Suppressor macrophage treated with lipopolysaccharide for 1 hour (primary cell): ENCODE measurements around the gene PDHA1.
A peak's percentile ranks its signal among the peaks of the same experiment; 100 is the strongest.

Experiments
- DNase-seq, 3 donors: peaks; one replicate each; pipeline ENCODE4 v3.0.0-alpha.2; 2020 to 2022

Gene PDHA1

DNA sequence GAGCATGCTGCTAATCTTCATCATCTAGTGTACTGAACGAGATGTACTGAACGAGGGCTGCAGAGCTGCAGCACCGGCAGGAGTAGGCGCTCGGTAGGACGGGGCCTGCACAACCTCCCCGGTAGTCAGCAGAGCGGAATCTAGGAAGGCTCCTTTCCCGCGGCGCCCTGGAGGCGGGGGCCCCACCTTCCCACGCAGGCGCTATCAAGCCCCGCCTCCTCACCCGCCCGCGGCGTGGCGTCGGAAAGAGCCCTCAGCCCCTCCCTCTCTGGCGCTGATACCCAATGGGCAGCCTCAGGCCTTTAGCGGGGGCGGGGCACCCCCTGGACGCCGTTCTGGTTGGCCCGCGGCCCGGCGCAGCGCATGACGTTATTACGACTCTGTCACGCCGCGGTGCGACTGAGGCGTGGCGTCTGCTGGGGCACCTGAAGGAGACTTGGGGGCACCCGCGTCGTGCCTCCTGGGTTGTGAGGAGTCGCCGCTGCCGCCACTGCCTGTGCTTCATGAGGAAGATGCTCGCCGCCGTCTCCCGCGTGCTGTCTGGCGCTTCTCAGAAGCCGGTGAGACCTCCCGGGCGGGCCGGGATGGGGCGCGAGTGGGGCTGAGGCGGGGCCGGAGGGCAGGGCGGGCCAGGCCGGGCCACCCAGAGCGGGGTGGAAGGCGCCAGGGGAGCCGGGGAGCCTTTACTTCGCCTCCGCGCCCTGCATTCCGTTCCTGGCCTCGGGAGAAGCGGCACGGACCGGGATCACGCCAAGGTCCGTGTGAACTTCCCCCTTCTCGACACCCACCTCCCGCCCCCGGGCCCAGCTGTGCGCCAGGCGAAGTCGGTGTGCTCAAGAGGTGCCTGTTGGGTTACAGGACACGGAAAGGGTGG is at the start of gene PDHA1:
Gene PDHA1, plus strand, starts transcription at position 393 of the 874 bp plus-strand sequence. Its CDS starts 111 bp downstream, at position 504.
- peak; percentile 93 to 96 (median 93) for DNase-seq

DNA sequence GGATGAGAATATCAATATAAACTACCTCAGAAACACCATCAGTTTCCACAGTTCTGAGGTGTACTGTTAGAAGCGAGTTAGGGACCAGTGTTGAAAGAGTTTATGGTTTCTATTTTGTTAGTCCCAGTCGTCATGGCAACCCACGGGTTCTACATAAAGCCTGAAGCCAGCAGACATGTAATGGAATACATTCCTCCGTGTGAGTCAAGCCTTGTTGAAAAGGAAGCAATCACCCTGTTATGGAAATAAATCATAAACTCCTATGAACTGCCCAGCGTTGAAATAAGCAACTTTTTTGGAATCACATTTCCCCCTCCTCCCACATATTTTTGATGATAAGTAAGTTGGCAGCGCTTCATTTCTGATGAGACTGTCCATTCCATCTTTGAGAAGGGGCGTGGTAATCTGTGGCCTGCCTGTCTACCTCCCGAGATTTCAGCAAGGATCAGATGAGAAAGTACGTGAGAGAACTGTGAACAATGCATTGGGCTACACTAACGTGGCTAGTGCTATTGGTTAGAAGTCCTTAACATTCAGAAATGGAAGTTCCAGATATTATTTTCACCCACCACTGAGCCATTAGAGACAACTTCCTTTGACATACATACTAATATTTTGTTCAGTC is 40.4 kb upstream of the PDHA1 start:
- no peak for DNase-seq

DNA sequence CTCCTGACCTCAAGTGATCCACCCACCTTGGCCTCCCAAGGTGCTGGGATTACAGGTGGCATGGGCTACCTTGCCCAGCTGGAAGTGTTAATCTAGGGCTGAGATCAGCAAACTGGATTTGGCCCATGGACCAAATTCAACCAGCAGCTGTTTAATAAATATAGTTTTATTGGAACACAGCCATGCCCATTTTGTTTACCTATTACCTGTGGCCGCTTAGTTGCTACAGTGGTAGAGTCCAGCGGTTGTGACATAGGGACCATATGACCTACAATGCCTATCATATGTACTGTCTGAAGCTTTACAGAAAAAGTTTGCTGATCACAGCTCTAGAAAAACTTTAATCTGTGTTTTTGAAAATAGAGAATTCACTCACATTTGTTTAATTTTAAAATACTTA is 17.2 kb upstream of the PDHA1 start:
- no peak for DNase-seq

DNA sequence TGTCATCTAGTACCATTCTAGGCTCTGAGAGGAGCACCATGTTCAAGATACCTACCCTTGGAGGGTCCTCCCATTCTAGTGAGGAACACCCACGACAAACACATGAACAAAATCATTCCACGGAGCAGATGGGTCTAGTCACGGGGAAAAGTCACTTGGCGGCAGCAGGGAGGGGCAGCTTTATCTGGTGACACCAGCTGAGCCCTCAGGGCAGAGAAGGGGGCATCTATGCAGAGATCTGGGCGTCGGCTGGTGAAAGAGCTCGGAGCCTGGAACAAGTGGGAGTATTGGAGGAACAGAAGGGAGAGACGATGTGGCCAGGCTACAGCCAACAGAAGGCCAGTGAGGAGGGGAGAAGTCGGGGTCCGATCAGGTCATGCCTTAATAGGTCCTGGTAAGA is 11.9 kb upstream of the PDHA1 start:
- DNase-seq: no peak

DNA sequence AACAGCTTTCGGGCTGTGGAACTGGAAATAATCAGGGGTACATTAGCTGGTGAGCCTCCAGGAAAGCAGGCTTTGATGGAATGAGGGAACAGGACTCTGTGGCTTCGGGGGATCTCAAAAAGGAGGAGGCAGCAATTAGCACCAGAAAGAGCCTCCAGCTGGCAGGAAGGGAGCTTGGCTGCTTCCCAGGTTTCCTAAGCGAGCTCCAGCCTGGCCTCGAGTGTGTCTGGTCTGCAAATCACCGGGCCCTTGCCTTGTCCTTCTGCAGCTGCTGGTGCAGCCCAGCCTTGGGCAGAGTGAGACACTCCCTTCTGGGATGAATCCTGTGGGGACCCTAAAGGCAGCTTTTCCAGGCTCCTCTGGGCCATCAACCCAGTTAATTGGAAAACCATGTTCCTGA is 10.7 kb upstream of the PDHA1 start:
- no peak for DNase-seq

DNA sequence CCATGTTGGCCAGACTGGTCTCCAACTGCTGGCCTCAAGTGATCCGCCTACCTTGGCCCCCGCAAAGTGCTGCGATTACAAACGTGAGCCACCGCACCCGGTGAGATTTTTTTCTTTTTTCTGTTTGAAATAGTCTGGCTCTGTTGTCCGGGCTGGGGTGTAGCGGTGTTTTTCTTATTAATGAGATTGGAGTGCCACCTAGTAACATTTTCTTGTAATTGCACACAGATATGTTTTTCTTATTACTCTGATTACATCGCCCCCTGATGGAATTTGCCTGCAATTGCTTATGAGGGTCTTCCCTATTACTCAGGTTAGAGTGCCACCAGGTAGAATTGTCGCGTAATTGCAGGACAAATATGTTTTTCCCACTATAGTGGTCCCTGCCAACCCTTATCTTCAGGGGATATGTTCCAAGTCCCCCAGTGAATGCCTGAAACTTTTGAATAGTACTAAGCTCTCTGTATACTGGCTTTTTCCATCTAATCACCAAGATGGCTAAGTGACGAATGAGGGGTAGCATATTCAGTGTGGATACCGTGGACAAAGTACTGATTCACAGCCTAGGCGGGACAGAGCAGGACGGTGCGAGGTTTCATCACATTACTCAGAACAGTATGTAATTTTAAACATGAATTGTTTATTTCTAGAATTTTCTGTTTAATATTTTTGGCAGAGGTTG is 8.6 kb upstream of the PDHA1 start:
- peak; percentile 50 to 70 (median 65) for DNase-seq

DNA sequence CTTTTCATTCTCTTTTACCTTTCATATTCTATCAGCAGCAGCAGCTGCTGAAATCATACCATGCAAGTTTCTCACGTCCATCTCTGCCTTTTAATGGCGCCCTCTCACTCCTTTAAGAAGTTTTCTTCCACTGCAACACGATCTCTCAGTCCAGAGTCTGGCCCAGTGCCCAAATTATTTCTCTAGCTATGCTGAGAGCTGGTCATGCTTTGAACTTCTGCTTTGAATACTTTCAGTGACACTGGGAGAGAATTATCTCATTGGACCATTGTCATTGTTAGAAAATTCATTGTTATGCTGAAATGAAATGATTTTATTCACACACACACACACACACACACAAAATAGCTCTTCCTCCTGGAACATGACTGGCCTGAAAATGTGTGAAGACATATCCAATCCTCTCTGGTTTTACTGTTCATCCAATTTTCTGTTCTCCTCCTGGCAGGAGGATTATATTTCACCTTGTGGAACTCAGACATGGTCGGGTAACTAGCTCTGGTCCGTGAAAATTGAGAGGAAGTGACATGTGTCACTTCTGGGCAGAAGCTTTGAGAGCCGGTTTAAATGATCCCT is 1.3 kb upstream of the PDHA1 start:
- peak; percentile 52 to 57 (median 55) for DNase-seq

DNA sequence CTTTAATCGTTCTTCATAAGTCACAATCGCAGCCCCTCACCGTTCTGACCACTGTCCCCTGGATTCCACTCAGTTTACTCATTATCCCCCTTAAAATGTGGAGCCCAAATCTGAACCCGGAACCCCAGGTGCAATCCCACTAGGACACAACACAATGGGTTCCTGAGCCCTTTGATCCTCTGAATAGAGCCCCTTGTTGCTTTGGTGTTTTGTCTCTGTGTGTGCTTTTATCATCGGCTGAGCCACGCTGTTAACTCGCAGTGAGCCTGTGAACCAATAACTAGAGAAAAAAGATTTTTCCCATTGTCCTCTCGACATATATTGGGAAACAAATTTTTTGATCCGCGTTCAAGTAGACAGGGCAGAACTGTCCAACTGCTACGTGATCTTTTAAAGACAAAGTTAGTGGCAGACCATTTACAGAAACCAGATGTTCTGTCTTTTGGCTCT is 617 bp upstream of the PDHA1 start:
- DNase-seq: no peak

DNA sequence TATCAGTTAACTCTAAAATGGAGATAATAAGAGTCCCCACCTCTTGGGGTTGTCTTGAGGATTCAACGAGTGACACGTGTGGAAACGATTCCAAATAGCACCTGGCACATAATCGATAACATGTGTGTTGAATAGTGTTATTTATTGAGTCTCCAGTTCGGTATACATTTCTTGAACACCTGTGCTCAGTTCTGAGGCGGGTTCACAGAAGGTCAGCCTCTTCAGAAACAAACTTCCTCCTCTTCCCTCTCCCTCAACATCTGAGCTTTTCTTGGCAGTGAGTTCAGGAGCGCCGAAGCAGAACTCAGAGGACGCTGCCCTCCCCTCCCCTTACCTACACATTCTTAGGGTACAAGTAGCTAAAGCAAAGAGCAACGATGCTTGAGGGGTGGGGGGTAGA is 934 bp downstream of the PDHA1 start:
- DNase-seq: no peak

DNA sequence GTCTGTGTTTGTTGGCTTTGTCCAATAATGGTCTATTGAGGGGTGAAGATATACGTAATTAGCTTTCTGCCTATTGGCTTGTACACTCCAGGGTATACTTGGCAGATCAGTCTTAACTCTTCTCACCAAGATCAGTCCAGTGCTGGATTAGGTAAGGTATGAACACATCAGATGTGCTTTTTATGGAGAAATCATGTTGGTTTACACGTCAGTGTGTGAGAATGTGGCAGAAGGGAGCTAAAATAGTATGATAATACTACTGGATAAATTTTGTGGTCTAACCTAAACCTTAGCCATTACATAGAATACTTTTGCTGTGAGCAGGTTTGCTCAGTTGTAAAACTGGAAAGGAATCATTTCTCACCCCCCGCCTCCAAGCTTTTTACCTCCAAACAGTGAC is 4.2 kb downstream of the PDHA1 start:
- no peak for DNase-seq

DNA sequence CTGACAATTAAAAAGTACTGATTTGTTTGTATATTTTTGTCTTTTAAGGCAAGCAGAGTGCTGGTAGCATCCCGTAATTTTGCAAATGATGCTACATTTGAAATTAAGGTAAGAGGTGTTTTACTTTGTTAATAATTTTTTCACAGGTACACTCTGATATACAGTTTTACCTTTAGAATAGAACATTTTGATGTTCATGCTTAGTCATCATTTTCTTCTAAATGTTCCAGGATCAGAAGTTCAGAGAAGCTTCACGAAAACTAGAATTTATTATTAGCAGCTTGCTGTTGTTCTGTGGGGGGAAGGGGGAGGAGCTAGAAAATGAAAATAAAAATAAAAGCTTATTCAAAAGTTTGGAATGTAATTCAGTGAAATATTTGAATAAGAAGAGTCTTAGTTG is 5.5 kb downstream of the PDHA1 start:
- no peak for DNase-seq

DNA sequence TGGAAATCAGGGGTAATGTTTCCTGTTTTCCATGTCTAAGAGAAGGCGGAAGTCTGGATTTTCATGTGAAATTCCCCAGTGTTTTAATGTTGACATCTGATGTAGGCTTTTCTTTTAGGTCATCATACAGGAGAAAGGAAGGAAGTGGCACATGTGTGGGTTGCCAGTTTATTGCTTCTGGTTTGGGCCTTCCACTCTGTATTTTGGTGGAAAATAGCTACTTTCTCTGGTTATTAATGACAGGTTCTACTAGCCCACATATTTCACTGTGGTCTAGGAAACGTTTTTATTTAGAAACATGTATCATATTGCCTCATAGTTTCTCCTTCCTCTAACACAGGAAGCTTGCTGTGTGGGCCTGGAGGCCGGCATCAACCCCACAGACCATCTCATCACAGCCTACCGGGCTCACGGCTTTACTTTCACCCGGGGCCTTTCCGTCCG is 7.2 kb downstream of the PDHA1 start:
- DNase-seq: peak; percentile 69 to 88 (median 76)

DNA sequence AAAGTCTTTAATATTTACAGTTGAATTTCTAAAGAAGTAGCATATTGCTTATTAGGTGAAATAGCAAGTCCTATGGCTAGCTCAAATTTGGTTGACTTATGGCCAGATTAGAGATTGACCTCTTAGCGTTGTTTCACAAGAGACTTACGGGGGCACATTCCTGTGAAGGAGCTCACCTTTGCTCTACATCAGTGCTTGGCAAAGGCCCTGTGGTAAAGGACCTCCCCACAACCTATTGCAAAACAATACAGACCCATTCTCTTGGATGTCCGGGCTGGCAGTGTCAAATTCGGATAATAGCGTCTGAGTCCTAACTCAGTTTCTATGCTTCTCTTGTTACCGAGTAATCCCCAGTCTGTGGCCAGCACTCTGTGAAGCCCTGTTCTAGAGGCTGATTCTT is 10.9 kb downstream of the PDHA1 start:
- no peak for DNase-seq

DNA sequence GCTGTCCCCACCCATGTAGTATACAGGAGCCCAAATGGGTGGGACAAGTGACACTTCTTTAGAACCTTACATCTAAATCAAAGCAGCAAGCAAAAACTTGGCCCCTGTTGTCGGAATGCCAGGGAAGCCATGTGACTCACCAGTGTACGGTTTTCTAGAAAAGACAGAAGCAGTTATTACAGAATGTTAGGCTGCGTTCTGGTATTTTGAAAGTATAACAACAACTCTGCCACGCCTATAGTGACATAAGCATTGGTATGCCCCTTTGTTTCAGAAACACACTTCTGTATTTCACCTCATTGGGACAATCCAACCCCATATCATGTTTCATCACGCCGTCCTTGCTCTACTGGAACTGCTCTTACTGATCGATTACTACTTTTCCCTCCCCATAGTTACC is 14.8 kb downstream of the PDHA1 start:
- peak in 2 of 3 donors; percentile 11 to 48 for DNase-seq

DNA sequence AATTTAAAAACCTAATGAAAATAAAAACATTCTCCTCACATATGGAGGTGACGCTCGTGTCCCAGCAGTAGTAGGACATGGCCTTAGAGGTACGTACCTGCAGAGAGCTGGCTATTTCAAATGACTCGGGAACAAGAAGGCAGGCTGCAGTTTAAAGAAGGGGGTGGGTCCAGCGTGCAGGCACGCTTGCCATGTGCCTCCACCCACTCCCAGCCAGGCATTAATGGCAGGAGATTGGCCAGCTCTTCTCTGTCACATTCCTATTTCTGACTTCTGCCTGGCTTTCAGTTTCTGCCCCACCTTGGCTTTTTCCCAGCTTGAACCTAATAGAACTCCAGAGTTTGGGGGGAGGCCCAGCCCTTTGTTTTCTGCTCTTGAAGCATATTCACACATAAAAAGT is 17.2 kb downstream of the PDHA1 start:
- DNase-seq: no peak

DNA sequence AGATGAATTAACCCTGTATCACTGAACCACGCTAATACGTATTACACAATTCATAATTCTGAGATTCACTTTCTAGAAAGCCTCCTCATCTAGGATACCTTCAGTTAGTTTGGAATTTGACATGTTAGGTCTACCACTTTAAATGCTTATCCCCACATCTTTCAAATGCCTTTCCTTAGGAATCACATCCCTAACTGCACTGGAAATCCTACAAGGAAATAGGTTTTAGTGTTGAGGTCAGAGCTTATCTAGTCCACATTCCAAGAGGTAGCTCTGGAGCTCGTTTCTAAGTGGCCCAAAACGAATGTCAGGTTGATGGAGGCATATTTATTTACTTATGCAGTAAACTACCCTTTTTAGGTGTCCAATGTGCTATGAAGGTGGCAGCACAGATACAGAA is 18.0 kb downstream of the PDHA1 start:
- no peak for DNase-seq

DNA sequence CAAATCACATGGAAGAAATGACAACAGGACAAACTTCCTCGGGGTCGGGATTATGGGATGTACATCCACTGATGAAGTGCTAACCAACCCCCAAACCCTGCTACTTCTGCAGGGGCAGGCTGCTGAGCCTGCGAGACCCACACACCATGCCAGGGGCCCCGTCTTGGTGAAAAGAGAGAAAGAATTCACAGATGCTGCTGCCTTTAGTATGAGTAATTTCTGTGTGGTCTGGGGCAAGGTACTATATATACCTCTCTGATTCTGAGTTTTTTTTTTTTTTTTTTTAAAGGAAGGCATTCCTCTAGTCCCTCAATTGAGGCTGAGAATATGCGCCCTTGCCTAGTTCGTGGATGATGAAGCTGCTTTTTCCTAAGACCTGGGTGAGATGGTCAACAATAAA is 24.8 kb downstream of the PDHA1 start:
- no peak for DNase-seq

DNA sequence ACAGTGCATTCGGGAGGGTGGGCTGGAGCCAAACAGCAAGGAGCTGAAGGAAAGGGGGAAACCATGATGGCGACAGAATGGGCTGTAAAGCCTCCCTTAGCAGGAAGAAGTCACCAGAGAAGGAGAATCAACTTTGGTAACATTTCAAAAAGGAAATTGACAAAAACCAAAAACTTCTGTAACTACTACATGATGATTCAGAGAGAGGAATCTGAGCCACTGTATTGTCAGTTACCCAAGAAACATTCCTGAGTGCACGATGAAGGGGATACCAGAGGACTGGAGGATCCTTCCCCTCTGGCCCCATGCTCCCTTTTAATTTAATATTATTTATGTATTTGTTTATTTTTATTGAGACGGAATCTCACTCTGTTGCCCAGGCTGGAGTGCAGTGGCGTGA is 26.3 kb downstream of the PDHA1 start:
- DNase-seq: peak; percentile 29 to 42 (median 35)

DNA sequence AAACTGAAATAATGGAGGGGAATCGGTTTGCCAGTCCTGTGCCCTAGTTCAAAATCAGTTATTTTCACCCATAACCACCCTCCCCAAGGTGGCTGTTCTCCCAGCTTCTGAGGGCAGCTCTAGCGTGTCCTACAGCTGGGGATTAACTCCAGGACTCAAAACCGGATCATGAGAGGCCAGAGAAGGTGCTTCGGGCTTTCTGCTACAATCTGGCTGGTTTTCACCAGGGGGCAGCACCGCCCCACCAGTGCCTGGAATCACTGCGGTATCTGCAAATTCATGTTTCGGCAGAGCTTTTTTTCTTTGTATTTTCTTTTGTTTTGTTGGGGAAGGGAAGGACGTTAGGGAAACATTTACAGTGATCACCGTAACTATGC is 28.4 kb downstream of the PDHA1 start:
- DNase-seq: peak; percentile 73 to 77 (median 73)

DNA sequence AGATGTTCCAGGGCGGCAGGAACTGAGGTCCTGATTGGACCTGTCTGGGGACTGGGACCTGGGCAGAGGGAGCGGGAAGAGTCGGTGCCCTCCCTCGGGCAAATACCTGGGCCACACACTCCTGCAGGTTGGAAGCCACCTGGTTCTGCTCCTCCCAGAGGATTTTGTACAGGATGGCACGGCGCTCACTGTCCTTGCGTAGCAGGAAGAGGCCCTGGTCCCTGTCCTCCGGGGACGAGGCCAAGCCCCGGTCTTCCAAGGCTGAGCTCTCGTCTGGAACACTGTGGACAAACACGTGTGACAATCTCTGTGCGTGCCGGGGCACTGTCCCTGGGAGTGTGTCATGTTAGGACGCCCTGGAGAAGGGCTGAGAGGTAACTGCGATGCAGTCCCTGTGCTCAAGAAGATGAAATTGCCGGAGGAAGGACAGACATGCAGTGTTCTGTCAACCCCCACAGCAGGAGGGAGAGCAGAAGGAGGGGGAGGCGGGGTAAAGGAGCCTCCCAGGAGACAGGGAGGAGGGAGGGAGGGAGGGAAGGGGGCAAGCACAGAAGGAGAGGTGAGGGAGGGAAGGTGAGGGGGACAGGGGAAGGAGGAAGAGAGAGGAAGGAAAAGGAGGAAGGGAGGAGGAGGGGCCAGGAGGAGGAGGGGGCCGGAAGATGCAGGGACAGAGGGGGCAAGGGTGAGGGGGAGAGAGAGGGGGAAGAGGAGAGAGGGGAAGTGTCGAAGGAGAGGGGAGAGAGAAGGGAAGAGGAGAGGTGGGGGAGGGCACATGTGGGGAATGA is 29.0 kb downstream of the PDHA1 start:
- no peak for DNase-seq

DNA sequence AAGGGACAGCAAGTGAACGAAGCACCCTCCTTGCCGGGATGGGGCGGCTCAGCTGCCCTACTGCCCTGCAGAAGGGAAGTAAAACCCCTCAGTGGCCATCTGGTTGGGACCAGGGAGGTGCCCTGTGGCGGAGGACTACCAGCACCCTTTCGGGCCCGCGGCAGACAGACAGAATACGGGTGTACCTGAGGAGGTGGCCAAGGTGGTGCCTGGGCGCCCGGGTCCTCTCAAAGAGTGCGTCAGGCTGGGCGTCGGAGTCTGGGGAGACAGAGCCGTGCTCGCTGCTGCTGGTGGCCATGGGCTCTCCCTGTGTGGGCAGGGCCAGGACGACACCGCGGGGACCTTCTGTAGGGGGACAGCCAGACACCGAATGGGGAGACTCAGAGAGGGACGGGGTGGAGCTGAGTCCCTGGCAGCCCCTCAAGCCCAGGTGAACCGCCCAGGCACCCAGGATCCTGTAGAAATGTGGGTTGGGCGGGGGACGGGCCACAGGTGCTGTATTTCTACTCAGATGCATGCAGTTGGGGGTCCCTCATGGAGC is 29.7 kb downstream of the PDHA1 start:
- no peak for DNase-seq

DNA sequence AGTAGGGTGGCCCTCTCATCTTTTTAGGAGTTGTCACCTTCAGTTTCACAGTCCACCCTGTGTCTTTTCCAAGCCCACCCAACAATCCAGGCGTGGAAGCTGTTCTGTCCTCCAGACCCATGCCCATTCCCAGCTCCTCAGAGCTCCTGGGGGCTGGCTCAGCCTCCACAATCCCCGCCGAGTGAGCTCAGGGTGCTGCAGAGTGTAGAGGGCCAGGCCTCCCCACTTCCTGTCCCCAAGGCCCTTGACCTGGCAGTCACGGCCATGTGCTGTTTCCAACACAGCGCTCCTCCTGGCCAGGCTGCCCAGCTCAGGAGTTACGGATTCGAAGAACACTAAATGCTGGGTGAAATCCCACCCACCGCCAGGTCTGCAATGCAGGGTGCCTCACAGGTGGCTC is 31.8 kb downstream of the PDHA1 start:
- DNase-seq: no peak
